ENCODE results near the gene NLRC3.
A peak's percentile ranks its signal among the peaks of the same experiment; 100 is the strongest.

NLRC3 gene

GRCh38 chr16:3578610-3579551 is 1.7 kb upstream of the NLRC3 start:
- DNase-seq (ENCODE audit: low spot score) = peak; percentile 46

- DNase-seq (ENCODE audit: low spot score) = no peak
Observed at GRCh38 chr16:3578121-3578520, 918 bp upstream of the NLRC3 start.

- DNase-seq (ENCODE audit: low spot score) = no peak
Observed at GRCh38 chr16:3576211-3576610, 992 bp downstream of the NLRC3 start.

- no peak for DNase-seq (ENCODE audit: low spot score)
Observed at GRCh38 chr16:3575491-3575890, 1.7 kb downstream of the NLRC3 start.

- DNase-seq (ENCODE audit: low spot score) = no peak
Observed at GRCh38 chr16:3574195-3574594, 3.0 kb downstream of the NLRC3 start.

GRCh38 chr16:3573146-3573815 is 3.9 kb downstream of the NLRC3 start:
- DNase-seq (ENCODE audit: low spot score) = no peak

GRCh38 chr16:3570420-3571062 is 6.7 kb downstream of the NLRC3 start:
- DNase-seq (ENCODE audit: low spot score) = no peak

GRCh38 chr16:3569851-3570250 is 7.4 kb downstream of the NLRC3 start:
- DNase-seq (ENCODE audit: low spot score) = no peak

- DNase-seq (ENCODE audit: low spot score) = no peak
Observed at GRCh38 chr16:3566990-3567389, 10.2 kb downstream of the NLRC3 start.

- no peak for DNase-seq (ENCODE audit: low spot score)
Observed at GRCh38 chr16:3564889-3565141, 12.4 kb downstream of the NLRC3 start.

- DNase-seq (ENCODE audit: low spot score) = no peak
Observed at GRCh38 chr16:3564130-3564888, 12.9 kb downstream of the NLRC3 start.

GRCh38 chr16:3562914-3563480 is 14.2 kb downstream of the NLRC3 start:
- no peak for DNase-seq (ENCODE audit: low spot score)

- no peak for DNase-seq (ENCODE audit: low spot score)
Observed at GRCh38 chr16:3561626-3562025, 15.6 kb downstream of the NLRC3 start.

GRCh38 chr16:3554351-3554928 is 22.8 kb downstream of the NLRC3 start:
- DNase-seq (ENCODE audit: low spot score) = no peak

GRCh38 chr16:3553138-3553923 is 23.9 kb downstream of the NLRC3 start:
- no peak for DNase-seq (ENCODE audit: low spot score)

GRCh38 chr16:3550851-3551847 is 26.1 kb downstream of the NLRC3 start:
- DNase-seq (ENCODE audit: low spot score) = no peak

GRCh38 chr16:3549906-3550305 is 27.3 kb downstream of the NLRC3 start:
- no peak for DNase-seq (ENCODE audit: low spot score)

GRCh38 chr16:3548859-3549258 is 28.3 kb downstream of the NLRC3 start:
- DNase-seq (ENCODE audit: low spot score) = no peak

- DNase-seq (ENCODE audit: low spot score) = no peak
Observed at GRCh38 chr16:3548445-3548844, 28.8 kb downstream of the NLRC3 start.
